ENCODE data around the gene MLLT1. TPM values are rescaled to one million over a fixed set of nuclear protein-coding genes. Genes with fewer than 3 reads are reported as not detected.

MLLT1 gene
- total RNA-seq, 1 experiment from 2014 or later = 54.9 TPM

GRCh38 chr19:6297202-6297601 lies 17.4 kb upstream of the MLLT1 start:
- Histone ChIP-seq H2BK12ac (ENCODE audit: insufficient read length, low read depth, low read length) (no peak overlapping the region), H2BK120ac (ENCODE audit: low read depth, low read length, poor library complexity, severe bottlenecking) (no peak overlapping the region), H3K27ac (ENCODE audit: insufficient read length, low read depth, low read length) (no peak overlapping the region), H3K18ac (ENCODE audit: insufficient read length, low read depth, low read length) (no peak overlapping the region), H3K23me2 (ENCODE audit: insufficient read length, low read depth, low read length, poor library complexity, severe bottlenecking) (no peaks in the 10 kb centered on the region), H2AFZ (ENCODE audit: low read length) (no peak overlapping the region), H2BK20ac (ENCODE audit: low read depth, low read length, poor library complexity, severe bottlenecking) (no peak overlapping the region), H3K79me1 (ENCODE audit: insufficient read depth, low read depth, low read length, poor library complexity, severe bottlenecking) (no peaks in the 10 kb centered on the region), H4K91ac (ENCODE audit: insufficient read length, low read depth, low read length) (no peak overlapping the region), H3K56ac (ENCODE audit: insufficient read length, low read depth, low read length) (no peak overlapping the region), H3T11ph (ENCODE audit: low read length) (no peak overlapping the region), H3K14ac (ENCODE audit: insufficient read depth, low read length) (no peak overlapping the region), H4K20me1 (ENCODE audit: control insufficient read depth, insufficient read depth, insufficient read length) (no peaks in the 10 kb centered on the region), H4K5ac (ENCODE audit: insufficient read length, low read depth, low read length) (no peak overlapping the region), H3K4me1 (ENCODE audit: insufficient read depth, low read length) (no peaks in the 10 kb centered on the region), H3K9ac (ENCODE audit: extremely low read depth, insufficient read length, low read length) (no peak overlapping the region), H3K27me3 (ENCODE audit: insufficient read depth, low read length) (no peaks in the 10 kb centered on the region), H2AK5ac (ENCODE audit: insufficient read length, low read length) (no peak overlapping the region), H2BK5ac (ENCODE audit: insufficient read length, low read length) (no peak overlapping the region), H3K79me2 (ENCODE audit: insufficient read depth, low read length) (no peaks in the 10 kb centered on the region), H3K4ac (ENCODE audit: low read depth, low read length) (no peak overlapping the region), H3K9me3 (ENCODE audit: control insufficient read depth, low read depth, low read length) (peaks cover 29% of the 10 kb centered on the region), H3K4me2 (ENCODE audit: insufficient read depth, insufficient read length, low read length) (no peak overlapping the region), H3K23ac (ENCODE audit: insufficient read length, low read depth, low read length) (no peak overlapping the region), H4K8ac (replicated peaks; ENCODE audit: insufficient read length, low read depth, low read length) (no peak overlapping the region), H2BK15ac (ENCODE audit: low read depth, low read length) (no peak overlapping the region)
- Mint-ChIP-seq H3K27ac (no peak overlapping the region), H3K27me3 (ENCODE audit: low read depth) (peaks cover 25% of the 10 kb centered on the region), H3K4me3 (no peak overlapping the region), H3K9me3 (peaks cover 46 to 64% of the 10 kb centered on the region in 2 experiments), H3K4me1 (no peaks in the 10 kb centered on the region), H3K36me3 (ENCODE audit: insufficient read depth in 1 of 3, low read depth in 3 of 3) (peaks cover 4 to 9% (median 9%) of the 10 kb centered on the region in 3 experiments; a peak in 6 of 7 replicates)
- DNase-seq = no peak
- no CpG with 5 or more reads among the region's 6 CpGs for WGBS (ENCODE audit: extremely low coverage, insufficient read length, low lambda C conversion rate)
- no peak for TF ChIP-seq CTCF (conservative IDR thresholded peaks at IDR 0.05)
